GM21528 (cell line): ENCODE data around the gene S1PR3.

Experiments used
- ATAC-seq: cut with Tn5 transposase; IDR thresholded peaks from one replicate; pipeline ENCODE4 v1.9.1; 2021; ENCODE audit warnings: mild to moderate bottlenecking, moderate library complexity; ENCODE audit not compliant: unreplicated experiment, low FRiP score

Gene S1PR3

DNA sequence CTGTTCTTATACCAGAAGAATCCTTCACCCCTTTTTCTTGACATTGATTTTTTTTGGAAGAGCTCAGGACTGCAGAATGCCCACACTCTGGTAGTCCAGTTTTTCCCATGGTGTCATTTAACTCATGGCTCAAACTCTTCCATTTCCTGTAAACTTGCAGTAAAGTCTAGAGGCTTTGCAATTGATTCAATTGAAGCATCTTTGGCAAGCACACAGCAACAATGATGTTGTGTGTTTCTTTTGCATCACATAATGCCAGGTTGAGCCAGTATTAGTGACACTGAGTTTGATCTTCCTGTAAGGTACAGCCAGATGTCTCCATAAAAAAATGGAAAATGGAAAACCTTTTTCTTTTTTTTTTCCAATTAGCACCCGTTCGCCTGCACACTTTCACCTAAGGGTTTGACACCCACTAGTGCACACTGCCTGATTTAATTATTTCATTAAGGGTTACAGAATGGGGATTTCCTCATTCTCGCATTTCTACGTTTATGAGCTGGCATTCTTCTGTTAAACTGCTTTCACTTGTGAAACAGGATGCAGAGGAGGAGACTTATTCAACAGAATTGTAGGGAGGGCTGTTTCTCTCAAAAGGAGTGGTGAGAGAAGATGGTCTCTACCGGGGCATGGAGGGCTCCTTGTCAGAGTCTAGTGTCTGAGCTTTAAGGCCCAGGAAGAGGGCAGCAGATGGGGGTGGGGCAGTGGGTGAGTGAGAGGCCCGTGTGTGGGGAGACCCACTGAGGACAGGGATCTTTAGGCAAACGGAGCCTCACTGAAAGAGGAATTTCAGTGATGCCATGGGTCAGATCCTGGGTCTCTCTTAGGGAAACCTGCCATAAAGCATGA is 2.2 kb upstream of the S1PR3 start:
- no peak for ATAC-seq

- no peak for ATAC-seq
Measured at GRCh38 chr9:88990041-88990728, 1.1 kb upstream of the S1PR3 start.

DNA sequence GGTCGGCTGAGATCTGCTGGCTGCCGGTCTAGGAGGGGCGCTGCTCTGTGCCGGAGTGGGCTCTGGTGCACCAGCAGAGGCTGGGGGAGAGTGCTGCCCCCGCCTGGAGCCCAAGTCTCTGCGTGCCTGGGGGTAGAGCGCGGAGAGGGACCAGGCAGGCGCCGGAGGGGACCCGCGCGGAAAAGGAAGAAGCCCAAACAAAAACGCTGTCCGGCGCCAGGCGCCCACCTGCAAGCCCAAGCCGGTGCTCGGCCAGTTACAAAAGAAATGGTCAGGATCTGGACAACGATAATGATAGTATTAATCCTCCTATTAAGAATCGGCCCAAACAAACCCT is 571 bp upstream of the S1PR3 start:
- no peak for ATAC-seq

DNA sequence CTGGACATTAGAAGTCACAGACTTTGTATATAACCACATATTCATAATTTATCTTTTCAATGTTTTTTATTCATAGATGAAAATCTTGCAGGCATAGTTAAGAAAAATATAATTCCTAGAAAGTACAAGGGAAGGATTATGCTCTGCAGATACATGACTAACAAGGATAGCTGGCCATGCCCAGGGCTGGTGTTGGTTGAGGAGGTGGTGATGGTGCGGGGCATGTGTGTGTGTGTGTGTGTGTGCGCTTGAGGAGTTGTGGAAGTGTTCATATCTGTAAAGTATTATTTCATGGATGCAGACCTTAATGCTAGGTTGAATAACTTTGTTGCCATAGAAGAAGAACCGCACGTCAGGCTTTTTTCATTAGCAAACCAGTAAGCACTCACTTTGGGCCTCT is 1.3 kb downstream of the S1PR3 start:
- ATAC-seq: no peak

GRCh38 chr9:88993327-88993726 is 2.1 kb downstream of the S1PR3 start:
- ATAC-seq: no peak

GRCh38 chr9:88993871-88994460 is 2.7 kb downstream of the S1PR3 start:
- ATAC-seq: no peak

DNA sequence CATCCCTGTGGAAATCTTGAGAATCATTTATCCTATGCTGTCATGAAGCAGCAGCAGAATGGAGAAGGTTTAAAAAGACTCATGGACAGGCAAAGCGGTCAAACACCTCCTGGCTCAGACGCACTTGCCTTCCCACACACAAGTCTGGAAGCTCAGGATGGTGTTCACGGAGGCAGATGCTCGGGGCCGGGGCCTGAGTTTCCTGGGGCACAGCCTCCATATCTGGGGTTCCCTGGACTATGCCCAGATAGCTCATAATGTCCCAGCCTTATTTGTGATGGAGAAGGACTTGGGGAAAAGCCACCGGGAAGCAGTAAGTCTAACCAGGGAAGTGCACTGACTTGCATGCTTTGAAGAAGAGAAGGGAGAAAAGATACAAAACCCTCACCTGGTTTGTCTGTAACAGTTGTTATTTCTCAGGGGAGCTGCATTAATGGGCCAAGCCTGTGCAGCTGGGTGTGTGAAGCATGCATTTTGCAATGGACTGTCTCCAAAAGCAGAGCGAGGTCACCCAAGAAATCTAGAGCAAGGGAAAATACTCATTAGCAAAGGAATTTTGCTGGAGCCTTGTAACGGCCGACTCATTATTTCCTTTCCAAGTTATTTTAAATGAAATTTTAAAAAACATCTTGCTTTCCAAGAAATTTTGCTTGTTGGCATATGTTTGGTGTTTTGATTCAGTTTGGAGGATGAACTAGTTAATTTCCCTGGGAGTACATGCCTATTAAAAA is 3.4 kb downstream of the S1PR3 start:
- ATAC-seq: no peak

GRCh38 chr9:88995200-88995577 is 3.9 kb downstream of the S1PR3 start:
- no peak for ATAC-seq

- no peak for ATAC-seq
Measured at GRCh38 chr9:88995627-88996026, 4.4 kb downstream of the S1PR3 start.

DNA sequence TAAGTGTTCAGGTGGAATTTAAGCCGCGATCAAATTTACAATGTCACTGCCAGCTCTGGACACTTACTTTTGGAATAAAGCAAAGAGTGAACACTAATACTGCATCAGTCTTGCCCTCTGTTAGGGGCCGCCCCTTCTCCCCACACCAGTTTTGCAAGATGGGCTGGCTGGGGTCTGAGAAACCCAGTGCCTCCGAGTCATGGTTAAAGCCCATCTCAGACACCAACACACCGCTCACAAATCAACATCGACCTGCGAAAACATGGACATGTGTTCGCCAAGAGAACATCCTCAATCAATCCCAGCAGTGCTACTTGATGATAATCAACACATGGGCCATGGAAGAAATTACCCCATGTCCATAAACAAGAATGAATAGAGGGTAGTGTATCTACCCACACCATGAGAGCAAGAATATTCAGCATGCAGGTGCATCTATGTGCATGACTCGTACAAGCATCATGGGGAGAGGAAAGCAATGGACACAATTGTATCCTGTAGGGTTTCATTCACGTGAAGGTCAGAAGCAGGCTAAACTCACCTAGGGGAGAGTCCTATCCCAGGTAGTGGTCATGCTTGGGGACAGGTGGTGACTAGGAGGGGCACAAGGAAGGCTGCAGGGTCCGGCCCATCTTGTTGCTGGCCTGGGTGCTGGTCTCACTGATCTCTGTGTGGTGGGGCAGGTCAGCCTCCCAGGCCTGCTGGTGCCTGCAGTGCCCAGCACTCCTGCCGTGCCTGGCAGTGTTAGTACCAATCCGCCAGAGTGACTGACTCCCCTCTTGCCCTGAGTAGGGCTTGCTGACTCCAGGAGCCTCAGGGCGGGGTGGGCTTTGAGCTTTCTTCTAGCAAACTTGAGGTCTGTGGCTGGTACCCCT is 5.0 kb downstream of the S1PR3 start:
- no peak for ATAC-seq

- no peak for ATAC-seq
Measured at GRCh38 chr9:88996921-88997235, 5.6 kb downstream of the S1PR3 start.

DNA sequence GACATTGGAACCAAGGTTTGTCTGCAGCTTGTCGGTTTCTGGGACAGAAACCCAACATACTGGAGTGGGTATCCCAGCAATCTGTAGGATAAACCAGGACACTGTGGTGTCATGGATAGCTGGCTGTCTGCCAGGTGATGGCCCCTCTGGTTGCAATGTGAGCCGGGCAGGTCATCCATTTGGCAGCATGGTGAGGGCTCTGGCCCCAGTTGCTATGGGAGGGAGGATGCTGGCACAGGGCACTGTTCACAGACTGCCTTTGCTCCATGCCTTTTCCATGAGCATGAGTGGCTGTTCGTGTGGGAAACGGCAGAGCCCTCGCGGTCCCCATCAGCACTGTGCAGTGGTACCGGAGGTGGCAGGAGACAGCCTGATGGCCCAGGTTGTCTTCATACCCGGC is 6.4 kb downstream of the S1PR3 start:
- ATAC-seq: no peak

DNA sequence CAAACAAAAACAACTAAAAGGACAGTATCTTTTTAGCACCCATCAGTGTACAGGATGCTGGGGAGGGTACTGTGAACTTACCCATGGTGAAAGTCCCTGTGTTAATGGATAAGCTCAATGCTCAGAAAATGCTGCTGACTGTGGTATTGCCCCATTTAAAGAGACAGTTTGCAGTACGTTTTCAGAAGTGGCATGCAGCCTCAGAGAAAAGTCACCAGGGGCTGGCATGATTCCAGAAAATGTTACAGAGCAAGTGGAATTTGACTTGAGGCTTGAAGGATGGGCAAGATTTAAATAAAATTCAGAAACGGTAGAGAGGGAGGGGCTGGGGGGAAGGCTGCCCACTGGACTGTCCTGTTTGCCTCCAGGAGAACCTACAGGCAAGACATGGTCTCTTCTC is 7.2 kb downstream of the S1PR3 start:
- no peak for ATAC-seq

GRCh38 chr9:88998911-88999310 is 7.6 kb downstream of the S1PR3 start:
- no peak for ATAC-seq

DNA sequence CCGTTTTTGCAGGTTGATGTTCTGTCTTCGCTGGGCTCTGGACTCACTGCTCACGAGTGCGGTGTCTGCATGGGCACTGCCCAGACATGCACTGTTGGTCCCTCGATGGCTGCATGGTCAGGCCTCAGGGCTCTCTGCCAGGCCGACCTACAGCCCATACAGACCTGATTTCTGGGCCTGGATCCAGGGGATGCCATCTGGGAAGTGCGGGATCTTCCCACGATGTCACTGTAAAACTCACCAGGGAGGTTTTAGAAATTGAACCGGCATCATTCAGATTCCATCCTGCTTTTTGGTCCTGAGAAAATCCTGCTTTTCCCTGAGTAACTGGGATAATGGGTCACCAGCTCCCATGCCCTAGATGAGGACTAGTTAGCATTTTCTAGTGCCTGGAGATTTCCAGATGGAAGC is 9.1 kb downstream of the S1PR3 start:
- ATAC-seq: no peak

DNA sequence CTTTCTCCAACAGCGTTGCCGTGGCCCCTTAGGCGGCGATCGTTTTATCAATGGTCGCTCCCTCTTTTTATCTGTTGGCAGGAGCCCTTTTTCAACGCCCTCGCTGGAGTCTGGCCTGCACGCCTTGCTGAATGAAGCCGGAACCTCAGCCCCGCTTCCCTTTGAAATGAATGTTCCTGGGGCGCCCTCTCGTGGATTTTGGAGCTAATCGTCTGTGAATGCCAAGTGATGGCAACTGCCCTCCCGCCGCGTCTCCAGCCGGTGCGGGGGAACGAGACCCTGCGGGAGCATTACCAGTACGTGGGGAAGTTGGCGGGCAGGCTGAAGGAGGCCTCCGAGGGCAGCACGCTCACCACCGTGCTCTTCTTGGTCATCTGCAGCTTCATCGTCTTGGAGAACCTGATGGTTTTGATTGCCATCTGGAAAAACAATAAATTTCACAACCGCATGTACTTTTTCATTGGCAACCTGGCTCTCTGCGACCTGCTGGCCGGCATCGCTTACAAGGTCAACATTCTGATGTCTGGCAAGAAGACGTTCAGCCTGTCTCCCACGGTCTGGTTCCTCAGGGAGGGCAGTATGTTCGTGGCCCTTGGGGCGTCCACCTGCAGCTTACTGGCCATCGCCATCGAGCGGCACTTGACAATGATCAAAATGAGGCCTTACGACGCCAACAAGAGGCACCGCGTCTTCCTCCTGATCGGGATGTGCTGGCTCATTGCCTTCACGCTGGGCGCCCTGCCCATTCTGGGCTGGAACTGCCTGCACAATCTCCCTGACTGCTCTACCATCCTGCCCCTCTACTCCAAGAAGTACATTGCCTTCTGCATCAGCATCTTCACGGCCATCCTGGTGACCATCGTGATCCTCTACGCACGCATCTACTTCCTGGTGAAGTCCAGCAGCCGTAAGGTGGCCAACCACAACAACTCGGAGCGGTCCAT is 10.0 kb downstream of the S1PR3 start:
- ATAC-seq: no peak

DNA sequence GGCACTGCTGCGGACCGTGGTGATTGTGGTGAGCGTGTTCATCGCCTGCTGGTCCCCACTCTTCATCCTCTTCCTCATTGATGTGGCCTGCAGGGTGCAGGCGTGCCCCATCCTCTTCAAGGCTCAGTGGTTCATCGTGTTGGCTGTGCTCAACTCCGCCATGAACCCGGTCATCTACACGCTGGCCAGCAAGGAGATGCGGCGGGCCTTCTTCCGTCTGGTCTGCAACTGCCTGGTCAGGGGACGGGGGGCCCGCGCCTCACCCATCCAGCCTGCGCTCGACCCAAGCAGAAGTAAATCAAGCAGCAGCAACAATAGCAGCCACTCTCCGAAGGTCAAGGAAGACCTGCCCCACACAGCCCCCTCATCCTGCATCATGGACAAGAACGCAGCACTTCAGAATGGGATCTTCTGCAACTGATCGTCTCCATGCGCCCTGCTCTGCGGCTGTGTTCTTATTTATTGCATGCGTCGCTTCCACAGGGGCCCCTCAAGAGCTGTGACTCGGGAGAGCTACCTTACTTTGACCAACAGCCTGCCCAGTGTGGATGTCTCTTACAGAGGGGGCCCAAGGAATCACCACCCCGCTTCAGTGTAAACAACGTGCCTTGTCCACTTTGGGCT is 10.8 kb downstream of the S1PR3 start:
- no peak for ATAC-seq

- ATAC-seq: no peak
Measured at GRCh38 chr9:89002987-89003386, 11.7 kb downstream of the S1PR3 start.

DNA sequence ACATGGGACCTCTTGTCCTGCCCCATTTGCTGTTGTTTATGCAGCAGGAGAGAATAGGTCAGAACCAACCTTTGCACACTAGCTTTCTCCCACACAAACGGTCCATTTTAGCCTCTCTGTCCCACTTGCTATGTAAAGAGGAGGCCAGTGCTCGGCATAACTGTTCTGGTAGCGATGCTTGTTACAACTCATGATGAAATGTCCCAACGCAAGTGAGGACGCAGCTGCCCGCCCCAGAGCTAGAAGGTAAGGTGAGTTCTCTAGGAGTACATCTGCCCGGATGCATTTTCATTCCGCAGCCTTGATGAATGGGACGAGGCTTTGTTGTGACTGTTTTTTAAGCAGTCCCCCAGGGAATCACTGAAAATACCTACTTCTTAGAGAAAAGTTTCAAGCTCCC is 14.1 kb downstream of the S1PR3 start:
- no peak for ATAC-seq
